Parathyroid adenoma (tissue), 2 donors: ENCODE measurements around the gene SLC25A22.

Experiments used
- H2AFZ ChIP-seq: fragments of 300-600 bp; sonication (generic); one replicate; pipeline ENCODE4 v1.7.0; 2017; ENCODE audit warnings: antibody characterized with exemption, mild to moderate bottlenecking
- H3K27ac ChIP-seq: fragments of 300-600 bp; sonication (generic); one replicate; pipeline ENCODE4 v1.7.0; 2017
- H3K27me3 ChIP-seq: fragments of 300-600 bp; sonication (generic); one replicate; pipeline ENCODE4 v1.7.0; 2017; ENCODE audit warnings: low read length; ENCODE audit not compliant: control insufficient read depth, insufficient read depth
- H3K36me3 ChIP-seq: fragments of 300-600 bp; sonication (generic); one replicate; pipeline ENCODE4 v1.7.0; 2017; ENCODE audit warnings: low read length; ENCODE audit not compliant: control insufficient read depth, insufficient read depth
- H3K4me1 ChIP-seq: fragments of 300-600 bp; sonication (generic); one replicate; pipeline ENCODE4 v1.7.0; 2017; ENCODE audit warnings: control low read depth
- H3K4me2 ChIP-seq: fragments of 300-600 bp; sonication (generic); one replicate; pipeline ENCODE4 v1.7.0; 2017; ENCODE audit warnings: low read length
- H3K4me3 ChIP-seq: fragments of 300-600 bp; sonication (generic); one replicate; pipeline ENCODE4 v1.7.0; 2017; ENCODE audit warnings: low read depth, low read length
- H3K79me2 ChIP-seq: fragments of 300-600 bp; sonication (generic); one replicate; pipeline ENCODE4 v1.7.0; 2017; ENCODE audit warnings: control low read depth
- H3K9ac ChIP-seq: fragments of 300-600 bp; sonication (generic); one replicate; pipeline ENCODE4 v1.7.0; 2017; ENCODE audit warnings: mild to moderate bottlenecking
- H3K9me3 ChIP-seq: fragments of 300-600 bp; sonication (generic); one replicate; pipeline ENCODE4 v1.7.0; 2017; ENCODE audit warnings: low read length; ENCODE audit not compliant: control insufficient read depth
- CTCF ChIP-seq: fragments of 300-600 bp; sonication (generic); IDR thresholded peaks from one replicate; pipeline ENCODE4 v1.7.0; 2017; ENCODE audit warnings: antibody characterized with exemption, mild to moderate bottlenecking
- donor health status: primary hyperparathyroidism.

The SLC25A22 gene

GRCh38 chr11:798093-798713 lies at the start of gene SLC25A22:
Gene SLC25A22, minus strand, starts transcription at chr11:798281. Its CDS starts 3,275 bp downstream, at chr11:795006.
- no peaks in the 10 kb centered on the region for H3K27me3 ChIP-seq
- peak within 1 kb of the TSS; percentile 69 for H3K4me2 ChIP-seq
- H3K27ac ChIP-seq = peak within 1 kb of the TSS; percentile 42
- peak within 1 kb of the TSS; percentile 68 for H2AFZ ChIP-seq
- peak within 1 kb of the TSS; percentile 48 for H3K4me3 ChIP-seq
- no peaks in the 10 kb centered on the region for H3K79me2 ChIP-seq
- H3K9ac ChIP-seq = no peak within 1 kb of the TSS
- H3K36me3 ChIP-seq = no peaks in the 10 kb centered on the region
- peaks cover 4% of the 10 kb centered on the region for H3K4me1 ChIP-seq
- TF ChIP-seq CTCF = peak; percentile 73
- no peaks in the 10 kb centered on the region for H3K9me3 ChIP-seq

- no peak overlapping the region for H3K4me2 ChIP-seq
- H3K9me3 ChIP-seq = no peaks in the 10 kb centered on the region
- no peak overlapping the region for H2AFZ ChIP-seq
- no peaks in the 10 kb centered on the region for H3K36me3 ChIP-seq
- no peaks in the 10 kb centered on the region for H3K79me2 ChIP-seq
- H3K27me3 ChIP-seq = no peaks in the 10 kb centered on the region
- H3K4me1 ChIP-seq = no peaks in the 10 kb centered on the region
- TF ChIP-seq CTCF = no peak
- no peak overlapping the region for H3K4me3 ChIP-seq
- H3K9ac ChIP-seq = no peak overlapping the region
- no peak overlapping the region for H3K27ac ChIP-seq
Measured at GRCh38 chr11:847876-848275, 49.8 kb upstream of the SLC25A22 start.

- Histone ChIP-seq H3K36me3 (no peaks in the 10 kb centered on the region), H3K4me3 (no peak overlapping the region), H3K27me3 (no peaks in the 10 kb centered on the region), H3K79me2 (no peaks in the 10 kb centered on the region), H3K9me3 (no peaks in the 10 kb centered on the region), H2AFZ (no peak overlapping the region), H3K27ac (no peak overlapping the region), H3K9ac (no peak overlapping the region), H3K4me2 (no peak overlapping the region), H3K4me1 (no peaks in the 10 kb centered on the region)
- TF ChIP-seq CTCF = no peak
Measured at GRCh38 chr11:846496-847098, 48.5 kb upstream of the SLC25A22 start.

GRCh38 chr11:845872-846495 lies 47.9 kb upstream of the SLC25A22 start:
- no peak for TF ChIP-seq CTCF
- H3K36me3 ChIP-seq = no peaks in the 10 kb centered on the region
- peaks cover 1% of the 10 kb centered on the region for H3K4me1 ChIP-seq
- no peak overlapping the region for H3K9ac ChIP-seq
- no peak overlapping the region for H3K27ac ChIP-seq
- no peak overlapping the region for H3K4me3 ChIP-seq
- H3K9me3 ChIP-seq = no peaks in the 10 kb centered on the region
- no peak overlapping the region for H2AFZ ChIP-seq
- H3K27me3 ChIP-seq = no peaks in the 10 kb centered on the region
- no peak overlapping the region for H3K4me2 ChIP-seq
- no peaks in the 10 kb centered on the region for H3K79me2 ChIP-seq
